ENCODE results near the gene MOB2.
"Not testable (repeated sequence)": the region's sequence is repeated elsewhere in the genome, so short reads cannot be mapped to it uniquely, and the experiment has no call there.

The MOB2 gene

DNA sequence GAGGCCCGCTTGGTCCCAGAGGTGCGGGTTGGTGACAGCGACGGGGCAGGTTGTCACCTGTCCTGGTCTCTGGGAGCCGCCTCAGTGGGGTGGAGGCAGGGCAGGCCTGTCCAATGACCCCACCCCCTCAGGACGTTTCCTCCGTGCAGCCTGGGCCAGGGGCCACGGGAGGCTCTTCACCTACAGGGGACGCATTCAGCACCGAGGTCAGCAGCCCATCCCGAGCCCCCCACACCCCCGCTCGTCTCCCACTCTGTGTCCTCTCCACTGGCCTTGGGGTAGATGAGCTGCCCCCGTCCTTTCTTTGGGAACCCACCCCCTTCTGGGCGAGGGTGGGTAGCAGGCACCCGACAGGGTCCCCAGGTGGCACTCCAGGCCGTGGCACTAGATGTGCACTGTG, 61.1 kb downstream of the MOB2 start (continued):
- TF ChIP-seq, protein P1, sequence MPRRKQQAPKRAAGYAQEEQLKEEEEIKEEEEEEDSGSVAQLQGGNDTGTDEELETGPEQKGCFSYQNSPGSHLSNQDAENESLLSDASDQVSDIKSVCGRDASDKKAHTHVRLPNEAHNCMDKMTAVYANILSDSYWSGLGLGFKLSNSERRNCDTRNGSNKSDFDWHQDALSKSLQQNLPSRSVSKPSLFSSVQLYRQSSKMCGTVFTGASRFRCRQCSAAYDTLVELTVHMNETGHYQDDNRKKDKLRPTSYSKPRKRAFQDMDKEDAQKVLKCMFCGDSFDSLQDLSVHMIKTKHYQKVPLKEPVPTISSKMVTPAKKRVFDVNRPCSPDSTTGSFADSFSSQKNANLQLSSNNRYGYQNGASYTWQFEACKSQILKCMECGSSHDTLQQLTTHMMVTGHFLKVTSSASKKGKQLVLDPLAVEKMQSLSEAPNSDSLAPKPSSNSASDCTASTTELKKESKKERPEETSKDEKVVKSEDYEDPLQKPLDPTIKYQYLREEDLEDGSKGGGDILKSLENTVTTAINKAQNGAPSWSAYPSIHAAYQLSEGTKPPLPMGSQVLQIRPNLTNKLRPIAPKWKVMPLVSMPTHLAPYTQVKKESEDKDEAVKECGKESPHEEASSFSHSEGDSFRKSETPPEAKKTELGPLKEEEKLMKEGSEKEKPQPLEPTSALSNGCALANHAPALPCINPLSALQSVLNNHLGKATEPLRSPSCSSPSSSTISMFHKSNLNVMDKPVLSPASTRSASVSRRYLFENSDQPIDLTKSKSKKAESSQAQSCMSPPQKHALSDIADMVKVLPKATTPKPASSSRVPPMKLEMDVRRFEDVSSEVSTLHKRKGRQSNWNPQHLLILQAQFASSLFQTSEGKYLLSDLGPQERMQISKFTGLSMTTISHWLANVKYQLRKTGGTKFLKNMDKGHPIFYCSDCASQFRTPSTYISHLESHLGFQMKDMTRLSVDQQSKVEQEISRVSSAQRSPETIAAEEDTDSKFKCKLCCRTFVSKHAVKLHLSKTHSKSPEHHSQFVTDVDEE (CRISPR knock-in tag; IDR thresholded peaks at IDR 0.05) = no peak
- TF ChIP-seq ZFP3 (CRISPR knock-in tag; IDR thresholded peaks at IDR 0.05) = no peak

DNA sequence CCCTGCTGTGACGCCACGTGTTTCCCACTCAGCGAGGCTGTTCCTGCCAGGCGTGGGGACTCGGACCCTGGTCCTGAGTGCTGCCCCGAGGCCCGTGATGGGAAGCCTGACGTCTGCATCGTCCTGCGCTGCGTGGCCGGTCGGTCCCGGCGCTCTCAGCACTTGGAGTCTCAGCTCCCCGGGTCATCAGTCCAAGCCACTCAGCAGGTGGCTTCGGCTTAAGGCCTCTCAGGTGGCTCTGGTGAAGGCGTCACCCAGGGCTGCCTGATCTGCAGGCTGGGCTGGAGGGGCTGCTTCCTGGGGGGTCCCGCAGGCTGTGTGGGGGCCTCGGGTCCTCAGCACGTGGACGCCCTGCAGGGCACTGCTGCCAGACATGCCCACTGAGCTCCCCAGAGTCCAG, 61.6 kb downstream of the MOB2 start:
- ATAC-seq = no peak
- TF ChIP-seq ZC3H10 (CRISPR knock-in tag; IDR thresholded peaks at IDR 0.05) (no peak), RARB (CRISPR knock-in tag; IDR thresholded peaks at IDR 0.05) (no peak), ZFP3 (CRISPR knock-in tag; IDR thresholded peaks at IDR 0.05) (no peak), TCF4 (CRISPR knock-in tag; IDR thresholded peaks at IDR 0.05; ENCODE audit: borderline replicate concordance) (no peak), ARNTL (CRISPR knock-in tag; IDR thresholded peaks at IDR 0.05; ENCODE audit: borderline replicate concordance, low read depth) (no peak), ISL1 (CRISPR knock-in tag; IDR thresholded peaks at IDR 0.05) (no peak)

DNA sequence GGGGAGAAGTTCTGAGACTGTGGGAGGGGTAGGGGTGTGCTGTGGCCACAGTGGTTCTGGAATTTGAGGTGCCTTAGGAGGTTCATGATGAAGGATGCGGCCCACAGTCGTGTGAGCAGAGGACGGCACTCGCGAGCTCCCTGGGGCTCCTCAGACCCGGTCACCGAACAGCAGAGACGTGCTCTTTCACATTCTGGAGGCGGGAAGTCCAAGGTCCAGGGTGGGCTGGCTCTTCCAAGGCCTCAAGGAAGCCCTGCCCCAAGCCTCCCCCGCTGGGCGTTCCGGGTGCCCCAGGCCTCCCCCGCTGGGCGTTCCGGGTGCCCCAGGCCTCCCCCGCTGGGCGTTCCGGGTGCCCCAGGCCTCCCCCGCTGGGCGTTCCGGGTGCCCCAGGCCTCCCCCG, 63.2 kb downstream of the MOB2 start:
- ATAC-seq = not testable (repeated sequence)

DNA sequence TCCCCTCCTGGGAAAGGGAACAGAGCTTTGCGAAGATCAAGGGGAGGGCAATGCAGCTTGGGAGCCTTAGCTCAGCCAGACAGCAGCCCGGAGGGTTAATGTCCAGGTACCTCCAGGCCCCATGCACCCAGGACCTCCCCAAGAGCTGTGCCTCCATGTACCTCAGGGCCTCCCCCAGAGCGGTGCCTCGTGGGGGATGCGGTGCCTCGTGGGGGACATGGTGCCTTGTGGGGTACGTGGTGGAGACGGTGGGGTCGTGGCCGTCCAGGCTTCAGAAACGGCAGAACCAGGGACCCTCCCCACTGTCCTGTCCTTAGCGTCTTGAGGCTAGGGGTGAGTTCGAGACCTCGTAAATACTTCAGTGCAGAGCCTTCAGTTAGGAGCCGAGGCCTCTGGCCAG, 63.6 kb downstream of the MOB2 start:
- no peak for TF ChIP-seq ISL1 (CRISPR knock-in tag; IDR thresholded peaks at IDR 0.05)
- TF ChIP-seq PPARA (CRISPR knock-in tag; IDR thresholded peaks at IDR 0.05; ENCODE audit: borderline replicate concordance) = no peak
- TF ChIP-seq, protein P2, sequence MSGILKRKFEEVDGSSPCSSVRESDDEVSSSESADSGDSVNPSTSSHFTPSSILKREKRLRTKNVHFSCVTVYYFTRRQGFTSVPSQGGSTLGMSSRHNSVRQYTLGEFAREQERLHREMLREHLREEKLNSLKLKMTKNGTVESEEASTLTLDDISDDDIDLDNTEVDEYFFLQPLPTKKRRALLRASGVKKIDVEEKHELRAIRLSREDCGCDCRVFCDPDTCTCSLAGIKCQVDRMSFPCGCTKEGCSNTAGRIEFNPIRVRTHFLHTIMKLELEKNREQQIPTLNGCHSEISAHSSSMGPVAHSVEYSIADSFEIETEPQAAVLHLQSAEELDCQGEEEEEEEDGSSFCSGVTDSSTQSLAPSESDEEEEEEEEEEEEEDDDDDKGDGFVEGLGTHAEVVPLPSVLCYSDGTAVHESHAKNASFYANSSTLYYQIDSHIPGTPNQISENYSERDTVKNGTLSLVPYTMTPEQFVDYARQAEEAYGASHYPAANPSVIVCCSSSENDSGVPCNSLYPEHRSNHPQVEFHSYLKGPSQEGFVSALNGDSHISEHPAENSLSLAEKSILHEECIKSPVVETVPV (CRISPR knock-in tag; IDR thresholded peaks at IDR 0.05) = no peak
- no peak for TF ChIP-seq ZNF565 (CRISPR knock-in tag; conservative IDR thresholded peaks at IDR 0.05; ENCODE audit: low read depth)
- TF ChIP-seq, protein P3, sequence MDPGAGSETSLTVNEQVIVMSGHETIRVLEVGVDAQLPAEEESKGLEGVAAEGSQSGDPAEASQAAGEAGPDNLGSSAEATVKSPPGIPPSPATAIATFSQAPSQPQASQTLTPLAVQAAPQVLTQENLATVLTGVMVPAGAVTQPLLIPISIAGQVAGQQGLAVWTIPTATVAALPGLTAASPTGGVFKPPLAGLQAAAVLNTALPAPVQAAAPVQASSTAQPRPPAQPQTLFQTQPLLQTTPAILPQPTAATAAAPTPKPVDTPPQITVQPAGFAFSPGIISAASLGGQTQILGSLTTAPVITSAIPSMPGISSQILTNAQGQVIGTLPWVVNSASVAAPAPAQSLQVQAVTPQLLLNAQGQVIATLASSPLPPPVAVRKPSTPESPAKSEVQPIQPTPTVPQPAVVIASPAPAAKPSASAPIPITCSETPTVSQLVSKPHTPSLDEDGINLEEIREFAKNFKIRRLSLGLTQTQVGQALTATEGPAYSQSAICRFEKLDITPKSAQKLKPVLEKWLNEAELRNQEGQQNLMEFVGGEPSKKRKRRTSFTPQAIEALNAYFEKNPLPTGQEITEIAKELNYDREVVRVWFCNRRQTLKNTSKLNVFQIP (CRISPR knock-in tag; IDR thresholded peaks at IDR 0.05; ENCODE audit: borderline replicate concordance, low read depth) = no peak
- TF ChIP-seq ZFP3 (CRISPR knock-in tag; IDR thresholded peaks at IDR 0.05) = no peak
- TF ChIP-seq OSR1 (CRISPR knock-in tag; IDR thresholded peaks at IDR 0.05) = no peak
- no peak for TF ChIP-seq ZC3H10 (CRISPR knock-in tag; IDR thresholded peaks at IDR 0.05)
- TF ChIP-seq, protein P4, sequence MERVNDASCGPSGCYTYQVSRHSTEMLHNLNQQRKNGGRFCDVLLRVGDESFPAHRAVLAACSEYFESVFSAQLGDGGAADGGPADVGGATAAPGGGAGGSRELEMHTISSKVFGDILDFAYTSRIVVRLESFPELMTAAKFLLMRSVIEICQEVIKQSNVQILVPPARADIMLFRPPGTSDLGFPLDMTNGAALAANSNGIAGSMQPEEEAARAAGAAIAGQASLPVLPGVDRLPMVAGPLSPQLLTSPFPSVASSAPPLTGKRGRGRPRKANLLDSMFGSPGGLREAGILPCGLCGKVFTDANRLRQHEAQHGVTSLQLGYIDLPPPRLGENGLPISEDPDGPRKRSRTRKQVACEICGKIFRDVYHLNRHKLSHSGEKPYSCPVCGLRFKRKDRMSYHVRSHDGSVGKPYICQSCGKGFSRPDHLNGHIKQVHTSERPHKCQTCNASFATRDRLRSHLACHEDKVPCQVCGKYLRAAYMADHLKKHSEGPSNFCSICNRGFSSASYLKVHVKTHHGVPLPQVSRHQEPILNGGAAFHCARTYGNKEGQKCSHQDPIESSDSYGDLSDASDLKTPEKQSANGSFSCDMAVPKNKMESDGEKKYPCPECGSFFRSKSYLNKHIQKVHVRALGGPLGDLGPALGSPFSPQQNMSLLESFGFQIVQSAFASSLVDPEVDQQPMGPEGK (CRISPR knock-in tag; IDR thresholded peaks at IDR 0.05; ENCODE audit: borderline replicate concordance) = no peak
- ATAC-seq = no peak

DNA sequence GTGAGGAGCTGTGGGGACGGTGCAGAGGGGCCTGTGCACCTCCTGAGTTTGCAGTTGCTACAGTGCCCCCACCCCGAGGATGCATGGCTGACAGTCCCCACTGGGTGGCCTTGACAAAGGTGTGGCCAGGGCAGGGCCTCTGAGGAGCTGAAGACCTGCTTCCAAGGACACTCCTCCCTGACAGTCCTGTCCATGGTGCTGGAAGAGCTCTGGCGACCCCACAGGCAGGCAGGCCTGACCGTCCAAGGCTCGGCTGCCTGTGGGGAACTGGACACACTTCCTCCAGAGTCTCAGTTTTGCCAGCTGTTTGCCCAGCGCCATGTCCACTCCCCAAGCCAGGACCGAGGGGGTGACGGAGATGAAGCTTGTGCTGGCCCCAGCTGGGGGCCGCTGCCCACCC, 64.1 kb downstream of the MOB2 start:
- TF ChIP-seq ZNF8 (CRISPR knock-in tag; IDR thresholded peaks at IDR 0.05) (no peak), BACH2 (CRISPR knock-in tag; IDR thresholded peaks at IDR 0.05; ENCODE audit: borderline replicate concordance) (no peak), CSDC2 (CRISPR knock-in tag; IDR thresholded peaks at IDR 0.05) (no peak), TOX (CRISPR knock-in tag; IDR thresholded peaks at IDR 0.05; ENCODE audit: borderline replicate concordance) (no peak), PPARA (CRISPR knock-in tag; IDR thresholded peaks at IDR 0.05; ENCODE audit: borderline replicate concordance) (no peak), RARB (CRISPR knock-in tag; IDR thresholded peaks at IDR 0.05) (no peak)
- TF ChIP-seq, protein P2 (CRISPR knock-in tag; IDR thresholded peaks at IDR 0.05) = no peak
- ATAC-seq = no peak
